HFF-Myc (cell line): ENCODE measurements around the gene SLC40A1.

Experiments
- DNase-seq: peaks from one replicate; pipeline ENCODE4 v3.0.0-alpha.2; 2011; ENCODE audit warnings: low read depth; ENCODE audit errors: extremely low read depth
- H3K4me3 ChIP-seq: replicated peaks from 2 replicates; pipeline ENCODE4 v1.5.1; 2011; ENCODE audit warnings: low read depth, mild to moderate bottlenecking, control low read depth, low read length
- TF ChIP-seq, protein P1 (sequence below): IDR thresholded peaks from 2 replicates; pipeline ENCODE4 v1.5.1; 2012; ENCODE audit warnings: mild to moderate bottlenecking, low read depth, low read length, control low read depth; ENCODE audit errors: missing control alignments

The SLC40A1 gene

DNA sequence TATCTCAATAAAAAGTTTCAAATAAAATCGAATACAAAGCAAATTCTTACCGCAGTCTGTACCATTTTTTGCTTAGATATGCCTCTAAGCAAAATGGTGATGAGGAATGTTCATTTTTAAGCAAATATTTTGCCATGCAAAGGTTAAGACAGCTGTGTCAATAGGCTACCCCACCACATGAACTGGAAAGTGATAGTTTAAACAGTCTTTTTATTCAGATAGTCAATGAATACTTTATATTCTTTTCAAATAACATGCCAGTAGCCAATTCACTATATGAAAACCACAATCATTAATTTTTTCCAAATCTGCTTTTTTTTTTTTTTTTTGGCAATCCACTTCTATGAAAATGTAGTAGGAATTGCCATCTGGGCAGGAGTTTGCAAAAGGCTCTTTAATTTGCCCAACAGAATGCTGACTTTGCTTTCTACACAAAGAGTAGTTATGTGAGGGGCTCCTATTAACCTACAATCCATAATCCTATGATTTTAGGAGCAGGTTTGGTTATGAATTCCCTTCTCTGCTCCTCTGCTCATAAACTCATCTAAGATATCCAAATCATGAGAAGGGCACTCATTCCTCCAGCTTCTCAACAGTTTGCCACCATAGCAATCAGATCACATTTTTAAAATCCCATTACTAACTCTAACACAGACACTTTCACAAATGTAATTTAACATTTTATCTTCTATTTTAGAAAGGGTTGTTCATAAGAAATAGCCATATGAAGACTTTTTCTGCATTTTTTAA is 69.2 kb downstream of the SLC40A1 start:
- no peak for DNase-seq
- H3K4me3 ChIP-seq: no peak overlapping the region
- TF ChIP-seq, protein P1, sequence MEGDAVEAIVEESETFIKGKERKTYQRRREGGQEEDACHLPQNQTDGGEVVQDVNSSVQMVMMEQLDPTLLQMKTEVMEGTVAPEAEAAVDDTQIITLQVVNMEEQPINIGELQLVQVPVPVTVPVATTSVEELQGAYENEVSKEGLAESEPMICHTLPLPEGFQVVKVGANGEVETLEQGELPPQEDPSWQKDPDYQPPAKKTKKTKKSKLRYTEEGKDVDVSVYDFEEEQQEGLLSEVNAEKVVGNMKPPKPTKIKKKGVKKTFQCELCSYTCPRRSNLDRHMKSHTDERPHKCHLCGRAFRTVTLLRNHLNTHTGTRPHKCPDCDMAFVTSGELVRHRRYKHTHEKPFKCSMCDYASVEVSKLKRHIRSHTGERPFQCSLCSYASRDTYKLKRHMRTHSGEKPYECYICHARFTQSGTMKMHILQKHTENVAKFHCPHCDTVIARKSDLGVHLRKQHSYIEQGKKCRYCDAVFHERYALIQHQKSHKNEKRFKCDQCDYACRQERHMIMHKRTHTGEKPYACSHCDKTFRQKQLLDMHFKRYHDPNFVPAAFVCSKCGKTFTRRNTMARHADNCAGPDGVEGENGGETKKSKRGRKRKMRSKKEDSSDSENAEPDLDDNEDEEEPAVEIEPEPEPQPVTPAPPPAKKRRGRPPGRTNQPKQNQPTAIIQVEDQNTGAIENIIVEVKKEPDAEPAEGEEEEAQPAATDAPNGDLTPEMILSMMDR: no peak
